HCT116 (cell line): ENCODE results near the gene ANO6. TPM values are rescaled to one million over a fixed set of nuclear protein-coding genes. Genes with fewer than 3 reads are reported as not detected.

Experiments
- ATAC-seq: fragments of 200-7000 bp; cut with Tn5 transposase; 2 replicates; pipeline ENCODE4 v1.9.1; 2020; ENCODE audit warnings: mild to moderate bottlenecking, moderate library complexity
- BruUV-seq: library from RNA; stranded (reverse); fragments of 400-500 nt; replicated peaks from 2 replicates; lab custom pipeline; 2021; lab: Mats Ljungman, UMichigan
- CTCF ChIA-PET: fragments of 300-600 bp; sonication (Branson Sonifier 250); formaldehyde crosslinking; loops from one replicate; lab custom pipeline; 2021; ENCODE audit warnings: antibody characterized with exemption; lab: Charles Lee
- POLR2A ChIA-PET: fragments of 300-600, 350-600 bp; sonication (Branson Sonifier 250); formaldehyde crosslinking; loops from one replicate; lab custom pipeline; 2021; ENCODE audit warnings: antibody characterized with exemption; lab: Charles Lee
- RAD21 ChIA-PET, 2 experiments: fragments of 300-600 bp; sonication (Branson Sonifier 250); formaldehyde crosslinking; loops; one replicate each; lab custom pipeline; 2023; ENCODE audit warnings: low total read pairs in 2 of 2; ENCODE audit not compliant: uncharacterized antibody in 2 of 2, unreplicated experiment in 2 of 2, low non-redundant PET in 1 of 2; lab: Charles Lee
- DNase-seq: peaks from one replicate; pipeline ENCODE4 v3.0.0-alpha.2; 2010; ENCODE audit warnings: low read depth, low spot score
- H2AFZ ChIP-seq: fragments of 200-600 bp; shearing (Covaris generic), sonication (generic); 2 replicates; pipeline ENCODE4 v1.6.1; 2017; ENCODE audit warnings: low read depth, mixed run types, mixed read lengths, antibody characterized with exemption, low read length; ENCODE audit not compliant: poor library complexity, severe bottlenecking
- H3K27ac ChIP-seq: 2 replicates; pipeline ENCODE4 v1.5.1; 2012; ENCODE audit warnings: low read depth, low read length
- H3K27me3 ChIP-seq: fragments of 200-600 bp; sonication (generic); 2 replicates; pipeline ENCODE4 v1.6.1; 2016; ENCODE audit warnings: mixed run types, low read length, mixed read lengths; ENCODE audit not compliant: insufficient read depth
- H3K36me3 ChIP-seq, 2 experiments: fragments of 200-500 bp in 1 of 2; fragments of 200-600 bp in 1 of 2; sonication (Bioruptor generic) in 1 of 2; sonication (generic) in 1 of 2; 2 replicates each; pipeline versions ENCODE4 v1.5.1 to v1.6.1; 2014 to 2016; ENCODE audit warnings: low read length in 2 of 2, inconsistent platforms in 1 of 2, mixed read lengths in 1 of 2, mixed run types in 1 of 2; ENCODE audit not compliant: insufficient read depth in 2 of 2, control insufficient read depth in 1 of 2
- H3K4me1 ChIP-seq, 2 experiments: fragments of 200-600 bp in 1 of 2; sonication (generic) in 1 of 2; 2 replicates each; pipeline versions ENCODE4 v1.5.1 to v1.6.1; 2012 to 2017; ENCODE audit warnings: low read length in 2 of 2, inconsistent platforms in 1 of 2, mild to moderate bottlenecking in 1 of 2, mixed read lengths in 1 of 2, mixed run types in 1 of 2, moderate library complexity in 1 of 2; ENCODE audit not compliant: insufficient read depth in 2 of 2, control insufficient read depth in 1 of 2
- H3K4me2 ChIP-seq: fragments of 200-600 bp; sonication (generic); 2 replicates; pipeline ENCODE4 v1.6.1; 2017; ENCODE audit warnings: mixed run types, low read length, mixed read lengths
- H3K4me3 ChIP-seq, 2 experiments: fragments of 200-600 bp in 1 of 2; sonication (generic) in 1 of 2; replicated peaks in 1 of 2; 2 replicates each; pipeline ENCODE4 v1.5.1; 2011 to 2016; ENCODE audit warnings: low read length in 2 of 2, control low read depth in 1 of 2, low read depth in 1 of 2, mild to moderate bottlenecking in 1 of 2, mixed read lengths in 1 of 2, mixed run types in 1 of 2
- H3K79me2 ChIP-seq: fragments of 200-600 bp; sonication (generic); 2 replicates; pipeline ENCODE4 v1.6.1; 2017; ENCODE audit warnings: mild to moderate bottlenecking, mixed run types, low read length, moderate library complexity, mixed read lengths; ENCODE audit not compliant: insufficient read depth
- H3K9ac ChIP-seq: fragments of 200-600 bp; sonication (generic); 2 replicates; pipeline ENCODE4 v1.6.1; 2016; ENCODE audit warnings: low read length, mixed read lengths
- H3K9me2 ChIP-seq: fragments of 200-600 bp; sonication (generic), shearing (Covaris generic); 2 replicates; pipeline ENCODE4 v1.6.1; 2017; ENCODE audit warnings: mixed run types, mild to moderate bottlenecking, moderate library complexity; ENCODE audit not compliant: insufficient read depth
- H3K9me3 ChIP-seq, 2 experiments: fragments of 200-500 bp in 1 of 2; fragments of 200-600 bp in 1 of 2; sonication (Bioruptor generic) in 1 of 2; sonication (generic) in 1 of 2; 2 replicates each; pipeline ENCODE4 v1.6.1; 2014 to 2017; ENCODE audit warnings: low read length in 2 of 2, mixed read lengths in 2 of 2, inconsistent platforms in 1 of 2, low read depth in 1 of 2, mild to moderate bottlenecking in 1 of 2, mixed run types in 1 of 2, moderate library complexity in 1 of 2; ENCODE audit not compliant: control insufficient read depth in 1 of 2, insufficient read depth in 1 of 2
- H4K20me1 ChIP-seq: fragments of 200-600 bp; sonication (generic), shearing (Covaris generic); 2 replicates; pipeline ENCODE4 v1.6.1; 2017; ENCODE audit warnings: mixed run types, mild to moderate bottlenecking, moderate library complexity; ENCODE audit not compliant: insufficient read depth
- CEBPB ChIP-seq: IDR thresholded peaks from 2 replicates; pipeline ENCODE4 v1.6.1; 2012; ENCODE audit warnings: low read depth
- EGR1 ChIP-seq: IDR thresholded peaks from 2 replicates; pipeline ENCODE4 v1.6.1; 2012; ENCODE audit warnings: low read depth
- EZH2 ChIP-seq: fragments of 200-600 bp; sonication (generic); IDR thresholded peaks from 2 replicates; pipeline ENCODE4 v1.6.1; 2017; ENCODE audit warnings: antibody characterized with exemption, mixed run types
- FOSL1 ChIP-seq: IDR thresholded peaks from 2 replicates; pipeline ENCODE4 v1.6.1; 2012; ENCODE audit warnings: low read depth
- JUND ChIP-seq: IDR thresholded peaks from 2 replicates; pipeline ENCODE4 v1.6.1; 2012
- POLR2A ChIP-seq: IDR thresholded peaks from 2 replicates; pipeline ENCODE4 v1.7.0; 2011; ENCODE audit warnings: borderline replicate concordance; ENCODE audit not compliant: insufficient read depth, insufficient read length; ENCODE audit errors: extremely low read depth
- POLR2AphosphoS5 ChIP-seq: IDR thresholded peaks from 2 replicates; pipeline ENCODE4 v1.6.1; 2011; ENCODE audit warnings: mild to moderate bottlenecking, low read depth, low read length, moderate library complexity
- RAD21 ChIP-seq: IDR thresholded peaks from 2 replicates; pipeline ENCODE4 v1.6.1; 2012; ENCODE audit warnings: low read depth, mild to moderate bottlenecking
- SIN3A ChIP-seq: IDR thresholded peaks from 2 replicates; pipeline ENCODE4 v1.6.1; 2012; ENCODE audit warnings: low read depth
- TCF7L2 ChIP-seq: IDR thresholded peaks from 2 replicates; pipeline ENCODE4 v1.7.0; 2011; ENCODE audit warnings: borderline replicate concordance, inconsistent platforms; ENCODE audit not compliant: insufficient read depth, insufficient read length; ENCODE audit errors: extremely low read depth
- YY1 ChIP-seq: IDR thresholded peaks from 2 replicates; pipeline ENCODE4 v1.6.1; 2011; ENCODE audit warnings: low read length, low read depth, moderate library complexity, mild to moderate bottlenecking; ENCODE audit not compliant: insufficient replicate concordance; ENCODE audit errors: extremely low read depth
- ZFX ChIP-seq: fragments of 450-650 bp; IDR thresholded peaks from 2 replicates; pipeline ENCODE4 v1.6.1; 2017
- ZNF274 ChIP-seq: fragments of 200-500 bp; sonication (Bioruptor generic); IDR thresholded peaks from 2 replicates; pipeline ENCODE4 v1.6.1; 2014; ENCODE audit warnings: mild to moderate bottlenecking, low read depth, low read length, inconsistent platforms
- intact Hi-C: fragments of 100-400 bp; cut with micrococcal nuclease; formaldehyde crosslinking; loops from 2 replicates; pipeline ENCODE4 v1.10.0; 2022
- total RNA-seq: library from RNA; stranded (reverse); gene quantifications from one replicate; pipeline ENCODE4 v1.2.1, GENCODE V29; 2021; ENCODE audit not compliant: unreplicated experiment
- TF ChIP-seq, protein P1 (sequence below): IDR thresholded peaks from 2 replicates; pipeline ENCODE4 v1.6.1; 2011; ENCODE audit warnings: mild to moderate bottlenecking, low read length, moderate library complexity; ENCODE audit not compliant: insufficient replicate concordance; ENCODE audit errors: extremely low read depth
- TF ChIP-seq, protein P2 (sequence below): IDR thresholded peaks from 2 replicates; pipeline ENCODE4 v1.6.1; 2012; ENCODE audit warnings: low read depth
- TF ChIP-seq, protein P3 (sequence below): IDR thresholded peaks from 2 replicates; pipeline ENCODE4 v1.6.1; 2012

The ANO6 gene
- total RNA-seq, 1 experiment from 2014 or later = 36.7 TPM

DNA sequence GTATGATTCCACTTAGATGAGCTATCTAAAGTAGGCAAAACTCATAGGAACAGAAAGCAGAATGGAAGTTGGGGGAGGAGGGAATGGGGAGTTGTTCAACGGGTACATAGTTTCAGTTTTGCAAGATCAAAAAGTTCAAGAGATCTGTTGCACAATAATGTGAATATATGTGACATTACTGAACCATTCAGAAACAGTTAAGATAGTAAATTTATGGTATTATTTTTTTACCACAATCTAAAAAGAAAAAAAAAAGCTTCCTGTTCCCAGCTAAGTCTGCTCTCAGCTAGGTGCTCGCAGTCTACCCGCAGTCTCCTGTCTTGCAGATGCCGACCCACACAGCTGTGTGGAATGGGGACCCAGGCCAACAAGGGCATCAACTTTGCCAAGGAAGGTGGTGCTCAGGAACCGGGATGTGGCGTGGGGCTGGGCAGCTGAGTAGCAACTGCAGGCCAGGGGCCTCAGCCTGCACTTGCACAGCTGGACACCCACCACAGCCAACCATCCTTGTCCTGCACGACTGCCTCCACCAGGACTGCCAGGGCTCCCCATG is 15.3 kb upstream of the ANO6 start:
- RAD21 ChIA-PET = no interaction called here
- Histone ChIP-seq H4K20me1 (no peaks in the 10 kb centered on the region), H3K27me3 (no peaks in the 10 kb centered on the region), H3K9me3 (no peaks in the 10 kb centered on the region), H2AFZ (no peak overlapping the region), H3K79me2 (no peaks in the 10 kb centered on the region), H3K9me2 (no peaks in the 10 kb centered on the region), H3K4me3 (no peak overlapping the region), H3K4me2 (no peak overlapping the region), H3K27ac (no peak overlapping the region), H3K4me1 (no peaks in the 10 kb centered on the region), H3K36me3 (no peaks in the 10 kb centered on the region), H3K9ac (no peak overlapping the region)
- no TSS peak for BruUV-seq
- intact Hi-C loops = no loop called here
- CTCF ChIA-PET = interaction anchor here (1.0 kb wide), 1 partner anchor 30 kb away, joined by 3 read pairs; no protein-coding TSS in a partner anchor
- DNase-seq = no peak
- ATAC-seq = no peak
- TF ChIP-seq POLR2A (no peak), RAD21 (no peak), ZFX (no peak), POLR2AphosphoS5 (no peak), CEBPB (no peak), EZH2 (no peak), YY1 (no peak), ZNF274 (no peak), JUND (no peak), FOSL1 (no peak), TCF7L2 (no peak), SIN3A (no peak), EGR1 (no peak)
- TF ChIP-seq, protein P1, sequence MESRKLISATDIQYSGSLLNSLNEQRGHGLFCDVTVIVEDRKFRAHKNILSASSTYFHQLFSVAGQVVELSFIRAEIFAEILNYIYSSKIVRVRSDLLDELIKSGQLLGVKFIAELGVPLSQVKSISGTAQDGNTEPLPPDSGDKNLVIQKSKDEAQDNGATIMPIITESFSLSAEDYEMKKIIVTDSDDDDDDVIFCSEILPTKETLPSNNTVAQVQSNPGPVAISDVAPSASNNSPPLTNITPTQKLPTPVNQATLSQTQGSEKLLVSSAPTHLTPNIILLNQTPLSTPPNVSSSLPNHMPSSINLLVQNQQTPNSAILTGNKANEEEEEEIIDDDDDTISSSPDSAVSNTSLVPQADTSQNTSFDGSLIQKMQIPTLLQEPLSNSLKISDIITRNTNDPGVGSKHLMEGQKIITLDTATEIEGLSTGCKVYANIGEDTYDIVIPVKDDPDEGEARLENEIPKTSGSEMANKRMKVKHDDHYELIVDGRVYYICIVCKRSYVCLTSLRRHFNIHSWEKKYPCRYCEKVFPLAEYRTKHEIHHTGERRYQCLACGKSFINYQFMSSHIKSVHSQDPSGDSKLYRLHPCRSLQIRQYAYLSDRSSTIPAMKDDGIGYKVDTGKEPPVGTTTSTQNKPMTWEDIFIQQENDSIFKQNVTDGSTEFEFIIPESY = no peak
- TF ChIP-seq, protein P2, sequence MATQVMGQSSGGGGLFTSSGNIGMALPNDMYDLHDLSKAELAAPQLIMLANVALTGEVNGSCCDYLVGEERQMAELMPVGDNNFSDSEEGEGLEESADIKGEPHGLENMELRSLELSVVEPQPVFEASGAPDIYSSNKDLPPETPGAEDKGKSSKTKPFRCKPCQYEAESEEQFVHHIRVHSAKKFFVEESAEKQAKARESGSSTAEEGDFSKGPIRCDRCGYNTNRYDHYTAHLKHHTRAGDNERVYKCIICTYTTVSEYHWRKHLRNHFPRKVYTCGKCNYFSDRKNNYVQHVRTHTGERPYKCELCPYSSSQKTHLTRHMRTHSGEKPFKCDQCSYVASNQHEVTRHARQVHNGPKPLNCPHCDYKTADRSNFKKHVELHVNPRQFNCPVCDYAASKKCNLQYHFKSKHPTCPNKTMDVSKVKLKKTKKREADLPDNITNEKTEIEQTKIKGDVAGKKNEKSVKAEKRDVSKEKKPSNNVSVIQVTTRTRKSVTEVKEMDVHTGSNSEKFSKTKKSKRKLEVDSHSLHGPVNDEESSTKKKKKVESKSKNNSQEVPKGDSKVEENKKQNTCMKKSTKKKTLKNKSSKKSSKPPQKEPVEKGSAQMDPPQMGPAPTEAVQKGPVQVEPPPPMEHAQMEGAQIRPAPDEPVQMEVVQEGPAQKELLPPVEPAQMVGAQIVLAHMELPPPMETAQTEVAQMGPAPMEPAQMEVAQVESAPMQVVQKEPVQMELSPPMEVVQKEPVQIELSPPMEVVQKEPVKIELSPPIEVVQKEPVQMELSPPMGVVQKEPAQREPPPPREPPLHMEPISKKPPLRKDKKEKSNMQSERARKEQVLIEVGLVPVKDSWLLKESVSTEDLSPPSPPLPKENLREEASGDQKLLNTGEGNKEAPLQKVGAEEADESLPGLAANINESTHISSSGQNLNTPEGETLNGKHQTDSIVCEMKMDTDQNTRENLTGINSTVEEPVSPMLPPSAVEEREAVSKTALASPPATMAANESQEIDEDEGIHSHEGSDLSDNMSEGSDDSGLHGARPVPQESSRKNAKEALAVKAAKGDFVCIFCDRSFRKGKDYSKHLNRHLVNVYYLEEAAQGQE = no peak
- TF ChIP-seq, protein P3, sequence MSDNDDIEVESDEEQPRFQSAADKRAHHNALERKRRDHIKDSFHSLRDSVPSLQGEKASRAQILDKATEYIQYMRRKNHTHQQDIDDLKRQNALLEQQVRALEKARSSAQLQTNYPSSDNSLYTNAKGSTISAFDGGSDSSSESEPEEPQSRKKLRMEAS = no peak
- POLR2A ChIA-PET = no interaction called here
